ENCODE measurements around the gene TRIM2. TPM values are rescaled to one million over a fixed set of nuclear protein-coding genes. Genes with fewer than 3 reads are reported as not detected.

Gene TRIM2
- total RNA-seq, 1 experiment from 2014 or later, result 41.4 TPM

DNA sequence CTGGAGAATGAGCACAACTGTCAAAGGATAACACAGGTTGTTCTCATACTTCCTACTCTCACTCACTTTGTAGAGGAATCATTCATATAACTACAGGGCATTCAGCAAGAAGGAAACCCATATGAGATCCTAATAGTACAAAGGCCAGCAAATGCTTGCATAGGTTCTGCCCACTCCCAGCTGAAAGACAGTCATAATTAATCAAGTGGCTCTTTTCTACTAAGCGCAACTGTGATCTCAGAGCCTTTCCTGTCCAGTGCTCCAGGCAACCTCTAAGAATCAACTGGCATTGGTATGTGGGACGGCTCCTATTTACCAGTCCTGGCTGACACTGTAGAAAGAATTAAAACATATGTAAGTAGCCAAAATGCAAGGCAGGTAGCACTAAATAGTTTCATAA lies 121.3 kb downstream of the TRIM2 start:
- H3K4me1 ChIP-seq (ENCODE audit: control insufficient read depth in 1 of 2, insufficient read depth in 2 of 2, low read length in 2 of 2), result peaks cover 7 to 12% of the 10 kb centered on the region in 2 experiments; a peak in 3 of 4 replicates
- no peaks in the 10 kb centered on the region for H3K9me3 ChIP-seq (ENCODE audit: control insufficient read depth in 1 of 2, insufficient read depth in 1 of 2, low read depth in 1 of 2, low read length in 2 of 2)
- DNase-seq (ENCODE audit: low read depth, low spot score) (no peak), ATAC-seq (no peak)
- no peak overlapping the region for H3K4me3 ChIP-seq (replicated peaks in 1 of 2; ENCODE audit: low read depth in 1 of 2, low read length in 2 of 2)
- H3K27ac ChIP-seq (ENCODE audit: low read depth, low read length), result no peak overlapping the region
- H3K36me3 ChIP-seq (ENCODE audit: control insufficient read depth in 1 of 2, insufficient read depth in 2 of 2, low read length in 2 of 2), result no peaks in the 10 kb centered on the region
- intact Hi-C loops (cut with micrococcal nuclease), result no loop called here
- ChIA-PET CTCF (no interaction called here), RAD21 (ENCODE audit: low non-redundant PET in 1 of 2, low total read pairs in 2 of 2, uncharacterized antibody in 2 of 2, unreplicated experiment in 2 of 2) (no interaction called here), POLR2A (no interaction called here)
- no peaks in the 10 kb centered on the region for H4K20me1 ChIP-seq (ENCODE audit: insufficient read depth)
- H3K4me2 ChIP-seq (ENCODE audit: low read length), result no peak overlapping the region
- H3K27me3 ChIP-seq (ENCODE audit: insufficient read depth, low read length), result no peaks in the 10 kb centered on the region
- no peak overlapping the region for H3K9ac ChIP-seq (ENCODE audit: low read length)
- no peaks in the 10 kb centered on the region for H3K79me2 ChIP-seq (ENCODE audit: insufficient read depth, low read length)
- no peak for TF ChIP-seq CEBPB (IDR thresholded peaks at IDR 0.05; ENCODE audit: low read depth)
- TF ChIP-seq EGR1 (IDR thresholded peaks at IDR 0.05; ENCODE audit: low read depth), result no peak
- TF ChIP-seq, protein P1, sequence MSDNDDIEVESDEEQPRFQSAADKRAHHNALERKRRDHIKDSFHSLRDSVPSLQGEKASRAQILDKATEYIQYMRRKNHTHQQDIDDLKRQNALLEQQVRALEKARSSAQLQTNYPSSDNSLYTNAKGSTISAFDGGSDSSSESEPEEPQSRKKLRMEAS (IDR thresholded peaks at IDR 0.05), result no peak
- TF ChIP-seq, protein P2, sequence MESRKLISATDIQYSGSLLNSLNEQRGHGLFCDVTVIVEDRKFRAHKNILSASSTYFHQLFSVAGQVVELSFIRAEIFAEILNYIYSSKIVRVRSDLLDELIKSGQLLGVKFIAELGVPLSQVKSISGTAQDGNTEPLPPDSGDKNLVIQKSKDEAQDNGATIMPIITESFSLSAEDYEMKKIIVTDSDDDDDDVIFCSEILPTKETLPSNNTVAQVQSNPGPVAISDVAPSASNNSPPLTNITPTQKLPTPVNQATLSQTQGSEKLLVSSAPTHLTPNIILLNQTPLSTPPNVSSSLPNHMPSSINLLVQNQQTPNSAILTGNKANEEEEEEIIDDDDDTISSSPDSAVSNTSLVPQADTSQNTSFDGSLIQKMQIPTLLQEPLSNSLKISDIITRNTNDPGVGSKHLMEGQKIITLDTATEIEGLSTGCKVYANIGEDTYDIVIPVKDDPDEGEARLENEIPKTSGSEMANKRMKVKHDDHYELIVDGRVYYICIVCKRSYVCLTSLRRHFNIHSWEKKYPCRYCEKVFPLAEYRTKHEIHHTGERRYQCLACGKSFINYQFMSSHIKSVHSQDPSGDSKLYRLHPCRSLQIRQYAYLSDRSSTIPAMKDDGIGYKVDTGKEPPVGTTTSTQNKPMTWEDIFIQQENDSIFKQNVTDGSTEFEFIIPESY (IDR thresholded peaks at IDR 0.05; ENCODE audit: extremely low read depth, insufficient replicate concordance, low read length), result no peak
- TF ChIP-seq ELF1 (IDR thresholded peaks at IDR 0.05; ENCODE audit: borderline replicate concordance, low read depth), result no peak
- TF ChIP-seq TCF7L2 (IDR thresholded peaks at IDR 0.05; ENCODE audit: borderline replicate concordance, extremely low read depth, insufficient read depth, insufficient read length), result no peak
- H3K9me2 ChIP-seq (ENCODE audit: insufficient read depth), result no peaks in the 10 kb centered on the region
- BruUV-seq (replicated peaks), result no TSS peak
- H2AFZ ChIP-seq (ENCODE audit: low read depth, low read length, poor library complexity, severe bottlenecking), result no peak overlapping the region

DNA sequence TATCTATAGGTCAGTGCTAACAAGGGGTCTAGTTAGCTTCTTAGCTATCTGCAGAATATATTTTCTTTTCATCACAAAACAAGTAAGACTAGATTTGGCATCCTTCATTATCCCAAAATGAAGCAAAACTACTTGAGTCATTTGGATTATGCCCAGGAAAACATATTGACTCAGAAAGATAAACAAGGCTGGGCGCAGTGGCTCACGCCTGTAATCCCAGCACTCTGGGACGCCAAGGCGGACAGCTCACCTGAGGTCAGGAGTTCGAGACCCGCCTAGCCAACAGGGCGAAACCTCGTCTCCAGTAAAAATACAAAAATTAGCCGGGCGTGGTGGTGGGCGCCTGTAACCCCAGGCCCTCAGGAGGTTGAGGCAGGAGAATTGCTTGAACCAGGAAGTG lies 122.3 kb downstream of the TRIM2 start:
- H3K79me2 ChIP-seq (ENCODE audit: insufficient read depth, low read length), result no peaks in the 10 kb centered on the region
- H3K27ac ChIP-seq (ENCODE audit: low read depth, low read length), result no peak overlapping the region
- H3K4me1 ChIP-seq (ENCODE audit: control insufficient read depth in 1 of 2, insufficient read depth in 2 of 2, low read length in 2 of 2), result peaks cover 7 to 12% of the 10 kb centered on the region in 2 experiments; a peak in 3 of 4 replicates
- no peaks in the 10 kb centered on the region for H3K9me3 ChIP-seq (ENCODE audit: control insufficient read depth in 1 of 2, insufficient read depth in 1 of 2, low read depth in 1 of 2, low read length in 2 of 2)
- TF ChIP-seq CEBPB (IDR thresholded peaks at IDR 0.05; ENCODE audit: low read depth) (peak; percentile 53; the same call in 1 of the 2 replicates), CBX3 (IDR thresholded peaks at IDR 0.05; ENCODE audit: low read depth) (peak; percentile 83; the same call in 1 of the 2 replicates), SP1 (IDR thresholded peaks at IDR 0.05; ENCODE audit: low read depth) (peak; percentile 55), ZNF274 (IDR thresholded peaks at IDR 0.05; ENCODE audit: low read depth, low read length) (no peak), FOSL1 (IDR thresholded peaks at IDR 0.05; ENCODE audit: low read depth) (peak; percentile 55), ELF1 (IDR thresholded peaks at IDR 0.05; ENCODE audit: borderline replicate concordance, low read depth) (no peak), YY1 (IDR thresholded peaks at IDR 0.05; ENCODE audit: extremely low read depth, insufficient replicate concordance, low read depth, low read length) (no peak), JUND (IDR thresholded peaks at IDR 0.05) (peak; percentile 73), SIN3A (IDR thresholded peaks at IDR 0.05; ENCODE audit: low read depth) (no peak)
- TF ChIP-seq, protein P1 (IDR thresholded peaks at IDR 0.05), result 0 out of 2 replicates have a peak, but pooled peaks have one; percentile 15
- TF ChIP-seq, protein P2 (IDR thresholded peaks at IDR 0.05; ENCODE audit: extremely low read depth, insufficient replicate concordance, low read length), result no peak
- no peak overlapping the region for H3K9ac ChIP-seq (ENCODE audit: low read length)
- no peaks in the 10 kb centered on the region for H3K36me3 ChIP-seq (ENCODE audit: control insufficient read depth in 1 of 2, insufficient read depth in 2 of 2, low read length in 2 of 2)
- ATAC-seq (peak; percentile 75), DNase-seq (ENCODE audit: low read depth, low spot score) (peak; percentile 15)
- no TSS peak for BruUV-seq (replicated peaks)
- no peak overlapping the region for H2AFZ ChIP-seq (ENCODE audit: low read depth, low read length, poor library complexity, severe bottlenecking)
- H3K9me2 ChIP-seq (ENCODE audit: insufficient read depth), result no peaks in the 10 kb centered on the region
- H3K4me2 ChIP-seq (ENCODE audit: low read length), result peak overlapping the region; percentile 57
- intact Hi-C loops (cut with micrococcal nuclease), result no loop called here
- H4K20me1 ChIP-seq (ENCODE audit: insufficient read depth), result no peaks in the 10 kb centered on the region
- ChIA-PET CTCF (no interaction called here), RAD21 (ENCODE audit: low non-redundant PET in 1 of 2, low total read pairs in 2 of 2, uncharacterized antibody in 2 of 2, unreplicated experiment in 2 of 2) (interaction anchor here in 1 of 2 experiments (0.6 kb wide), 1 partner anchor 119 kb away, joined by 3 read pairs; no protein-coding TSS in a partner anchor), POLR2A (no interaction called here)
- H3K27me3 ChIP-seq (ENCODE audit: insufficient read depth, low read length), result no peaks in the 10 kb centered on the region
- H3K4me3 ChIP-seq (replicated peaks in 1 of 2; ENCODE audit: low read depth in 1 of 2, low read length in 2 of 2), result no peak overlapping the region

All from HCT116 (cell line).